Measurements from ENCODE around the gene ITGB8.
A peak's percentile ranks its signal among the peaks of the same experiment; 100 is the strongest.

The ITGB8 gene

GRCh38 chr7:20307901-20308300 lies 22.8 kb upstream of the ITGB8 start:
- DNase-seq (ENCODE audit: low spot score) = no peak

- DNase-seq (ENCODE audit: low spot score) = no peak
These were observed 20.4 kb upstream of the ITGB8 start for GRCh38 chr7:20310301-20310700.

- peak; percentile 33 for DNase-seq (ENCODE audit: low spot score)
These were observed 19.5 kb upstream of the ITGB8 start for GRCh38 chr7:20310963-20311742.

DNA sequence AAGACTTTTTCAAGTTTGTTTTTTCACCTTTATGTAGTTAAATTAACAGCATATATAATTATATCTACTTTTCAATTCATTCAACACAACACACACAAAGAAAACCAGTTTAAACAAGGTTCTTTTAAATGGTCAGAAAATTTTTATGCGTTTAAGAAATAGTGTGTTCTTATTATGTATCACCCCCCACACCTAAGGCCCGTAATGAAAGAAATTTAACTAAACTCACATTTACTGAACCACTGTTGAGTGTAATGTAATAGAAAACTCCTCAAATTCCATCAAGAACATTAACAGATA lies 19.0 kb upstream of the ITGB8 start:
- DNase-seq (ENCODE audit: low spot score) = no peak

DNA sequence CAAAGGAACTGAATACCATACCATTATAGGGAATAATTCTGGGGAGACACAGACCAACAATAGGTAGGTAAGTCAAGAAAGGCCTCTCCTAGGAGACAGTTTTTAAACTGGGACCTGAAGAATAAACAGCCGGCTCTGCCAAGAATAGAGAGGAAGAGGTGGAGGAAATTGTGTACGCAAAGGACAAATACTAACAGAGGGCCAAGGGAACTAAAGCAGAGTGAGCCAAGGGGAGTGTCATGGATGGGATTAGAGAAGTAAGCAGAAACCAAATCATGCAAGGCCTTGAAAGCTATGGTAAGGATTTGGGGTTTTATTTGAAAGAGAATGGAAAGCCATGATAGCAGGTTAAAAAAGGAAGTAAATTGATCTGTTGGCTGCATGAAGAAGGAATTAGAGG lies 18.1 kb upstream of the ITGB8 start:
- no peak for DNase-seq (ENCODE audit: low spot score)

DNA sequence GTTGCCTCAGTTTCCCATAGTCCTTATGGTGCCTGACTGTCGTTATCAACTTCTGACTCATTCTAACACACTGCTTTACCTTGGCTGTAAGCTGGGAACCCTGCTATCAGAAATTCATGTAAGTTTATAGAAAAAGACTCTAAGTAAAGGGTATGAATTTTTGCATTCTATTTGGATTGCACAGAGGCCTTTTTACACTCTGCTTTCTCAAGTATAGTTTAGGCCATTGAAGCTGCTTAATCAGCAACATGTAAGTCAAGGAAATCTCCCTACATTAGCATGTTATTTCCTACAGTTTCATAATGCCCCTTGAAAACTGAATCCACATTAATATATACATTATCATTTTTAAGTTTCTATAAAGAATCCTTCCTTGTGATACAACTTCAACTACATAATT lies 17.1 kb upstream of the ITGB8 start:
- no peak for DNase-seq (ENCODE audit: low spot score)

DNA sequence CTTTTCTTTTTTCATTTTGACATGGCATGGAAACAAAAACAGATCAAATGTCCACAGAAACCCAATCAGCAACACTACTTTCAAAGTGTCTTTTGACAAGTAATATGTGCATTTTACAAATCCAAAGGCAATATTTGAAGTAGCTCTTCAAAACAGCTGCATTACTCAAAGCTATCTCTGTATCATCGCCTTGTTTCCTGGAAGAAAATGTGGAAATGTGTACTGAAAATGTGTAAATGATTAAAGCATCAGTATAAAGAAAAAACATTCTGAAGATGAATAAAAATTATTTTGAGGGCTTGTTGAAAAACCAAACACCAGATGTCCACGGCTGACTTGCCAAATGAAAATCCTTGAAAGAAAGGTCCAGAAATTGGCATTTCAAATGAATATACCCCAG lies 16.5 kb upstream of the ITGB8 start:
- DNase-seq (ENCODE audit: low spot score) = no peak

DNA sequence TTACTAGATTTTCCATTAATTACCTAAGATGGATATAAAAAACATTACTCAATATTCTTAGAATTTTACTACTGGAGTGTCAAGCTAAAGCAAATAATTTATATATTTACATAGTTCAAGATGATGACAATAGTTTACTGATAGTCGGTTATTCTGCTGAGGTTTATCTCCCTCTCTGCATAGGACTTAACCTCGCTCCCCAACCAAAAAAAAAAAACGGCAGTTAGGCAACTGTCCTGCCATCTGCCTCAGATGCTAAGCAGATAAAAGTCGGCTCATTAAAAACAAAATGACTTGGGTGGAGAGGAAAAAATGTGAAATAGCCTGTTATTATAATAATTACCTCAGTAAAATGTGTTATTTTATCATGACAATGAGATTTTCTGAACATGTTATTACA lies 14.0 kb upstream of the ITGB8 start:
- DNase-seq (ENCODE audit: low spot score) = no peak

DNA sequence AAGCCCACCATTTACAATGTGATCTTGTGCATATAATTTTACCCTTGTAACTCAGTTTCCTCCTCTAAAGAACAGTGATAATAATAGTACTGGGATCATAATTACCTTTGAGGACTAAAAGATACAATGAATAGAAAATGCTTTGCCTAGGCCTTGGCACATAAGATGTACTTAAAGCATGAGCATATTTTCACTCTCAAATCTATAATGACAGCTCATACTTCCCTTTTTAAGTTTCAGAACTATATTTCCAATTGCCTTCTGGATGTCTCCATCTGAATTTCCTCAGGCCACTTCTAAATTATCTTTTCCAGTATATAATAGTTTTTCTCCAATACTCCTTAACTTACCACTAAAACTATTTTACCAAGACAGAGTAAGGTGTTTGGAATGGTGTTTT lies 13.3 kb upstream of the ITGB8 start:
- DNase-seq (ENCODE audit: low spot score) = no peak

GRCh38 chr7:20318933-20319332 lies 11.8 kb upstream of the ITGB8 start:
- no peak for DNase-seq (ENCODE audit: low spot score)

GRCh38 chr7:20320322-20320721 lies 10.4 kb upstream of the ITGB8 start:
- DNase-seq (ENCODE audit: low spot score) = no peak

DNA sequence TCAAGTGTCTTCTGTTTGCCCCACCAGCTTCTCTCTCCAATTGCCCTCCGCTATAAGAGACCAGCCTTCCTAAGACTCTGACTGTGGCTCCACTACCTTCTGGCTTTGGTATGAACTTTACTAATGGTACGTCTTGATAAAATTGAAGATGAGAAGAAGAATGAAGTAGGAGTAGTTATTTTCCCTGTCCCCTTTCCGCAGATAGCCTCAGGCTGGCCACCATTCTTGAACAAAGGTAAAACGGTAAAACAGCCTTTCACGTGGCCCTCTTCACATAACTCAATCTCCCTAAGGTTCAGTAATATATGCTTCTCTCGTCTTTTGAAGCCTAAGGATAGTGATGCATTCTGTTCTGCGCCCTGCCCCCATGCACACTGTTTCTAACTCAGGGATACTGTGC lies 9.9 kb upstream of the ITGB8 start:
- DNase-seq (ENCODE audit: low spot score) = no peak

DNA sequence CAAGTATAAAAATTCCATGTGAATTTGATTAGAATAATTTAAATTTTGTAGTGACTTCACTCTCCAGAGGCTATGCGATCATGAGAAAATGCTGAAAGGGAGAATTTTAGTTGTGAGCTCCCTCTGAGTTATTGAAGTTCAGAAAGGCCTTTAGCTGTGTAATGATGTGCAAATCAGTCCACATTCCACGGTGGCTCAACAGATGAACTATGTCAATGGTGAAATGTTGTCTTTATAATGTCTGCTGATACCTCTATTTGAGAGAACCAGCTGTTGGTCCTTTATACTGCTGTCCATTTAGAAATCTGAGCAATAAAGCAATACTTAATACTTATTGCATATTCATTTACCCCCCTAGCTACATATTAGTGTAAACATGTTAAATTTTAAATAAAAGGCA lies 7.1 kb upstream of the ITGB8 start:
- no peak for DNase-seq (ENCODE audit: low spot score)

DNA sequence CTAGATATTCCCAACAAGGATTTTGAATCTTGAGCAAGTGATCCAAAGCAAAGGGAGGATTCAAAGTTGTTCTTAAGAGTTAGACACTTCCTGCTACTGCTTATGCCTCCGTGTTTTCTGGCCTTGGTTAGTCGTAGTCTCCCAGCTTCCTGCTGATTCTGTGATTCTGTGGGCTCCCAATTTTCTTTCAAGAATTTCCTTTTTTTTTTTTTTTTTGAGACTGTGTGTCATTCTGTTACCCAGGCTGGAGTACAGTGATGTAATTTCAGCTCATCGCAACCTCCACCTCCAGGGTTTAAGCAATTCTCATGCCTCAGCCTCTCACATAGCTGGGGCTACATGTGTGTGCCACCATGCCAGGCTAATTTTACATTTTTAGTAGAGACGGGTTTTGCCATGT lies 4.4 kb upstream of the ITGB8 start:
- no peak for DNase-seq (ENCODE audit: low spot score)

GRCh38 chr7:20327055-20327454 lies 3.6 kb upstream of the ITGB8 start:
- peak; percentile 46 for DNase-seq (ENCODE audit: low spot score)

DNA sequence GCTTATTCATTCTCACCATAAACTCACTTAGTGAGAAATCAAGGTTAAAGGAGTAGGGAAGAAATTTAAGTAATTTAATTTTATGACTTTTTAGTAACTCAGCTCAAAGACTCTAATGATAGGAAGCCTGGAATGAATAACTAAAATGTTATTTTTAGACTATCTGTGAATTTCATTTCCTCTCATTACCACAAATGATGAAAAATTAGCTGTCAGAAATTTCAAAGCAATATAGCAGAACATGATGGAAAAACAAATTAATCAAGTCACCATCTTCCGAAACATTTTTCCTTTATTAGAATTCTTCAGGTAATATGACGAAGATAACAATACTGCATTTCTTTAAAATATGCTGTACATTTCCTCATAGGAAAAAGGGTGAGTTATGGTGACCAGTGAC lies 2.7 kb upstream of the ITGB8 start:
- no peak for DNase-seq (ENCODE audit: low spot score)

- DNase-seq (ENCODE audit: low spot score) = no peak
These were observed 2.0 kb upstream of the ITGB8 start for GRCh38 chr7:20328692-20329091.

GRCh38 chr7:20329389-20330238 lies 1.1 kb upstream of the ITGB8 start:
- DNase-seq (ENCODE audit: low spot score) = peak; percentile 77

GRCh38 chr7:20330928-20331909 lies 519 bp downstream of the ITGB8 start:
- peak; percentile 64 for DNase-seq (ENCODE audit: low spot score)

DNA sequence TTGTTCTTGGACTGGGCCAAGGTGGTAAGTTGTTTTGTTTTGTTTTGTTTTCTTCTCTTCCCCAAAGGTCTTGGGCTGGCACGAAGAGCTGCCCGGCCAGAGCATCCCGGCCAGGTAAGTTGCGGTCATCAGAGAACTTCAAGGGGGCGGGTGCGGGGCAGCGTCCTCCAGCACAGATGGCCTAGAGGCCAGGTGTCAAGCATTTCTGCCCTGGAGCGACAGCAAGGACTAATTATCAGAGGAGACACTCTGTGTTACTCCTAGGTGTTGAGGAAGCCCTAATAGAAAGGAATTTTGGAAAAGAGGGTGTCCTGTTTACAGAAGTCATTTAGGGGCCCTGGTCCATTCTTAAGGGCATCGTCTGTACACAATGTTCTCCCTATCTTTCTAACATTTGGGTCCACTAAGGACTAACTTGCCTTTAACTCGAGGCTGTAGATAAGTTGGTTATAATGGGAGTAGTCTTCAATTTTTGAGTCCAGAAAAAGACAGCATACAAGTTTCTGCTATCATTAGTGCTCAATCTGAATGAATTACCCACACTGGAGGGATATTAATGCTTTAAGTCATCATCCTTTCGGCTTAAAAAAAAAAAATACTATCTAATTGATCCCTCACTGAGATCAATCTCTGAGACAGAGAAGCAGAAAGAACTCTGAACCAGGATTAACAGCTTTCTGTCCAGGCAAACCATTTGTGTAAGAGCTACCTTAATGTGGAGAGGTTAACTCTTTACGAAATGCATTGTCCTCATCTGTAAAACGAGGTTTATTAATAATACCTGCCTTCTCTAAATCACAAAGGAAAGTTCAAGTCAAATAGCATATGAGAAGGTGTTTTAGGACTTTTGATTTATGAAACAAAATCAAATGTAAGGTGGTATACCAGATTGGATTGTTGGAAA lies 1.5 kb downstream of the ITGB8 start:
- no peak for DNase-seq (ENCODE audit: low spot score)

GRCh38 chr7:20338285-20338684 lies 7.6 kb downstream of the ITGB8 start:
- no peak for DNase-seq (ENCODE audit: low spot score)

Data from GM03348 (cell line).